Lung microvascular endothelial cell (primary cell): ENCODE results near the gene CLIP2. TPM values are rescaled to one million over a fixed set of nuclear protein-coding genes. Genes with fewer than 3 reads are reported as not detected.
"Not testable (repeated sequence)": the region's sequence is repeated elsewhere in the genome, so short reads cannot be mapped to it uniquely, and the experiment has no call there.

ENCODE experiments used
- DNase-seq, 2 donors: peaks; one replicate each; pipeline versions ENCODE4 v3.0.0 to v3.0.0-alpha.2; 2010; ENCODE audit warnings: low read depth in 2 of 2
- total RNA-seq: library from RNA; depleted of rRNA; stranded (reverse); fragments of >200 nt; gene quantifications from 2 replicates; pipeline ENCODE4 v1.2.1, GENCODE V29; 2014

The CLIP2 gene
- total RNA-seq, 1 donor from 2014 or later: 42.3 TPM

GRCh38 chr7:74332373-74333176 is 43.4 kb downstream of the CLIP2 start:
- no peak for DNase-seq

DNA sequence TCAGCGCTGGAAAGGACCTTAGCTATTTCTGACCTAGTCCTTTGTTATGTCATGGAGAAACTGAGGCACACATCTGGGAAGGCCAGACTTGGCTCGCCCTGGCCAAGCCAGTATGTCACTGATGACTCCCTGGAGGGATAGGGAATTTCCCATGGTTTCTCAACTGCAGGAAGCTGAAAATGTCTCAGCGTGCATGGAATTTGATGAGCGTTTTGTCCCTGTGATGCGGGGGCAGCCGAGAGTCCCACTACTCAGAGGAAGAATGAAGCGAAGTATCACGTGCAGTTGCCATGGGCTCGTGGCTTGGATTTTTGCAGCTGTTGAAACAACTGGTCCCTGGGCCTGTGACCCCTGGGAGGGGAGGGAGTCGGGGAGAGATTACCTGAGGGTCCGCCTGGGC is 44.8 kb downstream of the CLIP2 start:
- DNase-seq: peak in 1 of 2 donors; percentile 54

DNA sequence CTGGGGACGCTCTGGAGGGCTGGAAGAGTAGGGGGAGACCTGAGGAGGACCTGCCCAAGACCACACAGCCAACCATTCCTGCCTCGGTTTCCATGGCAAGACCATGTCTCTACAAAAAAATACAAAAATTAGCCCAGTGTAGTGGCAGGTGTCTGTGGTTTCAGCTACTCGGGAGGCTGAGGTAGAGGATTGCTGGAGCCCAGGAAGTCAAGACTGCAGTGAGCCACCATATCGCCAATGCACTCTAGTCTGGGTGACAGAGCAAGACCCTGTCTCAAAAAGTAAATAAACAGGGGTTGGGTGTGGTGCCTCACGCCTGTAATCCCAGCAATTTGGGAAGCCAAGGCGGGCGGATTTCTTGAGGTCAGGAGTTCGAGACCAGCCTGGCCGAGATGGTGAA is 48.7 kb downstream of the CLIP2 start:
- no peak for DNase-seq

GRCh38 chr7:74338366-74339108 is 49.3 kb downstream of the CLIP2 start:
- DNase-seq: no peak

- not testable (repeated sequence) for DNase-seq
Measured at GRCh38 chr7:74339648-74340047, 50.4 kb downstream of the CLIP2 start.

DNA sequence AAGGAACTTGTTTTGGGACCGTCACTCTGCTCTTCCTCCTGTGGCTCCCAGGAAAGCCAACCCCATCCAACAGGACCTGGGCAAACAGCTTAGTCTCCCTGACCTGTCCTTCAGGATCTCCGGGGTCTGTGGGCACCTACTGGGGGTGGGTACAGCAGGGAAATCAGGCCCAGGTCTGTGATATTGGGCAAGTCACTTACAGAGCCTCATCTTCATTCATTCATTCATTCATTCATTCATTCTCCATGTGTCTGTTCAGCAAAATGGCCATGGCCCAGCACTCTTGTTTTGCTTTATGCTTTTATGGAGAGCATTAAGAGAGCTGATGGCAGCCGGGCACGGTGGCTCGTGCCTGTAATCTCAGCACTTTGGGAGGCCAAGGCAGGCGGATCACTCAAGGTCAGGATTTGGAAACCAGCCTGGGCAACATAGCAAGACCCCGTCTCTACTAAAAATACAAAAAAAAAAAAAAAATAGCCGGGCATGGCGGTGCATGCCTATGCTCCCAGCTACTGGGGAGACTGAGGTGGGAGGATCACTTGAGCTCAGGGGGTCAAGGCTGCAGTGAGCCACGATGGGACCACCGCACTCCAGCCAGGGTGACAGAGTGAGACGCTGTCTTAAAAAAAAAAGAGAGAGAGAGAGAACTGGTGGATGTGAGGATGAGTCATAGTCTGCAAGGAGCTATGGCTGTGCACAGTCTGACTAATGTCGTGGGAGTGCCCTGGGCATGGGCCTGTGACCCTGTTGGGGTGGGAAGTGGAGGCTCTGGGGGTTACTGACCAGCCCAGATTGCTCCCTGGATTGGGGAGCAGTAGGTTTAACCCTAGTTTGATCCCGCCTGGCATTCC is 54.3 kb downstream of the CLIP2 start:
- DNase-seq: peak in 1 of 2 donors; percentile 73

GRCh38 chr7:74344132-74344496 is 54.9 kb downstream of the CLIP2 start:
- DNase-seq: peak in 1 of 2 donors; percentile 20

GRCh38 chr7:74344786-74345185 is 55.6 kb downstream of the CLIP2 start:
- no peak for DNase-seq

- DNase-seq: no peak
Measured at GRCh38 chr7:74345970-74346369, 56.8 kb downstream of the CLIP2 start.

GRCh38 chr7:74349621-74350020 is 60.4 kb downstream of the CLIP2 start:
- DNase-seq: no peak

- DNase-seq: no peak
Measured at GRCh38 chr7:74350751-74351150, 61.5 kb downstream of the CLIP2 start.

DNA sequence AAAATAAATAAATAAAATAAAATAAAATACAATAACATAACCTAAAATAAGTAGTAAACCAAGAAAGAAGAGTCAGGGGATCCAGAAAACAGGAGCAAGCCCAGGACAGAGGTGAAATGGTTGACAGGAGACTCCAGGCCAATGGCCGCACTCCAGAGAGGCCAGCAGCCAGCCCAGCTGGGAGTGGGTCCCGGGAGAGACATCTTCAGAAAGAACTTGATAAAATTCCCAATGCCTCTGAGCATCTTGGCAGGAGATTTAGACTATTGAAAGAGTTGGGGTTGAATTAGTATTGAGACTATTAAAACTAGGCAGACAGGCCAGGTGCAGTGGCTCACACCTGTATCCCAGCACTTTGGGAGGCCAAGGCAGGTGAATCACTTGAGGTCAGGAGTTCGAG is 62.6 kb downstream of the CLIP2 start:
- DNase-seq: no peak

GRCh38 chr7:74352551-74353138 is 63.4 kb downstream of the CLIP2 start:
- DNase-seq: not testable (repeated sequence)

GRCh38 chr7:74354009-74354408 is 64.8 kb downstream of the CLIP2 start:
- DNase-seq: no peak

DNA sequence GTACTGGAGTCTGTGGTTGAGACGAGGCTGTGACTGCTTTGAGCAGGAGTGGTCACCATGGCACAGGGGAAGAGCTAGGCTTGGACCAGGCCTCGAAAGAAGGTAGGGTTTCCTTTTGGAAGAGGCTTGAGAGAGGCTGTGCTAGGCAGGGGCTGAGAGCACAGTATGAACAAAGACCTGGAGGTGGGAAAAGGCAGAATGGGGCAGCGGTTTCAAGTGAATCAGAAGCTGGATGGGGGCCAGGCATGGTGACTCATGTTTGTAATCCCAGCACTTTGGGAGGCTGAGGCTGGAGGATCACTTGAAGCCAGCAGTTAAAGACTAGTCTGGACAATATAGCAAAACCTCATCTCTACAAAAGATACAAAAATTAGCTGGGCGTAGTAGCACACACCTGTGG is 65.9 kb downstream of the CLIP2 start:
- peak; percentile 79 to 87 for DNase-seq

DNA sequence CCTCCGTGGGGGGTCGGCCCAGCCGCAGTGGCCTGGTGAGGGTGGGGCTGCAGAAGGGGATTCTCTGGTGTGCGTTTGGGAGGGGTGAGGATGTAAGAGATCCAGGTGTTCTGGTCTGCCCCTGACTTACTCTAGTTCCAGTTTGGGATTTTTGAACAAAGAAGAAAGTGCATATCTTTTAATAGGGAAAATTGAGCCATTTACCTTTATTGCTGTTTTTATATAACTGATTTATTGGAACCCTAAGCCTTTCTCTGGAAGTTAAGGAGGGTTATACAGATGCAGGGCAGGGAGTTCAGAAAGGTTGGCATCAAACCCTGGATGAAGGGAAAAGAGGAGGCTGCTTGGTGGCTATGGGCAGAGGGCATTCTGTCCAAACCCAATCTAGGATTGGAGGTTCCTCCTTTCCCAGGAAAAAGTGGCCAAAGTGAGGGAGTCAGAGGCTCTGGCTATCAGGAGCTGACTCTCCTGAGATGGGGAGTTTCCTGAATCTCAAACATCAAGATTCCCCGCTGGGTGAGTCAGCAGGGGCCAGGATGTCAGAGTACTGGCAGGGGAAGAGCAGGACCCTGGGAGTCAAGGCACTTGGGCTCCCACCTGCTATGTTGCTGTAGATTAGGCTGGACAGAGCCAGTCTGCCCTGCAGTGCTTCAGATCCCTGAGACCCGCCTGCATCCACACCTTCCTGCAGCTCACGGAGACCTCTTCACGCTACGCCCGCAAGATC is 67.5 kb downstream of the CLIP2 start:
- peak in 1 of 2 donors; percentile 45 for DNase-seq

GRCh38 chr7:74360008-74360407 is 70.8 kb downstream of the CLIP2 start:
- DNase-seq: no peak

GRCh38 chr7:74362266-74362665 is 73.1 kb downstream of the CLIP2 start:
- DNase-seq: peak in 1 of 2 donors; percentile 33

- peak in 1 of 2 donors; percentile 38 for DNase-seq
Measured at GRCh38 chr7:74364061-74364460, 74.9 kb downstream of the CLIP2 start.

DNA sequence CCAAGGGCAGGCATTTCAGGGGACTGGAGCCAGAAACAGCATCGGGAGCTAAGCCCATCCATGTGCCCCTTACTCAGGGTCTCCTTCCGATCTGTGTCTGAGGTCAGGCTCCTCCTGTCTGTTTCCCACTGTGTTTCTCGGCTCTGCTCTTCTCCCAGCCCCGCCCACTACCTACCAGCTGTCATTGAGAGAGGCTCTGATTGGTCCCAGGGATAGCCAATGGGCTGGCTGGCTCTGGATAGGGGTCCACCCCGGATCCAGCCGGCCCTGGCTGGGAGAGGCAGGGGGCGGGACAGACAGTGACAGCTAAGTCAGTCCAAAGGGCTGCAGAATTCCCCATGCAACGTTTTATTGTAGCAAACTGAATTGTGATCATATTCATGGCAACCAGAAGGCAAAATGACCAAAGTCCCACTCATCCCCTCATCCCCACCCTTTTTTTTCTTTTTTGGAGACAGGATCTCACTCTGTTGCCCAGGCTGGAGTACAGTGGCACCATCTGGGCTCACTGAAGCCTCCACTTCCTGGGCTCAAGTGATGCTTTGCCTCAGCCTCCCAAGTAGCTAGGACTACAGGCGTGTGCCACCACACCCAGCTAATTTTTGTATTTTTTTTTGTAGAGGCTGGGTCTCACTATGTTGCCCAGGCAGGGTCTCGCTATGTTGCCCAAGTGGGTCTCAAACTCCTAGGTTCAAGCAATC is 76.3 kb downstream of the CLIP2 start:
- peak; percentile 70 for DNase-seq
